B cell (primary cell): ENCODE data around the gene CDH13. TPM values are rescaled to one million over a fixed set of nuclear protein-coding genes. Genes with fewer than 3 reads are reported as not detected.

Experiments used
- ATAC-seq: fragments of 200-7000 bp; cut with Tn5 transposase; one replicate; pipeline ENCODE4 v1.10.0; 2021; ENCODE audit warnings: low read depth, mild to moderate bottlenecking, moderate number of reproducible peaks, moderate library complexity
- CTCF ChIA-PET: fragments of 350-600 bp; sonication (Branson Sonifier 250); formaldehyde crosslinking; loops from one replicate; lab custom pipeline; 2021; ENCODE audit warnings: antibody characterized with exemption, inconsistent platforms; lab: Charles Lee
- POLR2A ChIA-PET: fragments of 350-600 bp; sonication (Branson Sonifier 250); formaldehyde crosslinking; loops from one replicate; lab custom pipeline; 2021; ENCODE audit warnings: antibody characterized with exemption; lab: Charles Lee
- DNase-seq: peaks from one replicate; pipeline ENCODE4 v3.0.0; 2013
- H2AFZ ChIP-seq: 2 replicates; pipeline ENCODE4 v1.6.1; 2012; ENCODE audit warnings: mild to moderate bottlenecking, low read depth, low read length; ENCODE audit not compliant: insufficient read depth, poor library complexity, severe bottlenecking
- H3K27ac ChIP-seq, 2 donors: 1 replicate in 1 of 2; 2 replicates in 1 of 2; pipeline ENCODE4 v1.5.1; 2012 to 2013; ENCODE audit warnings: low read length in 2 of 2, mild to moderate bottlenecking in 2 of 2, moderate library complexity in 1 of 2
- H3K27me3 ChIP-seq, 4 experiments: fragments of 200-600 bp in 1 of 4; sonication (generic) in 1 of 4; replicated peaks in 1 of 4; 1 replicate in 2 of 4; 2 replicates in 2 of 4; pipeline versions ENCODE4 v1.6.1 to v1.7.0; 2013 to 2016; ENCODE audit warnings: low read length in 3 of 4, mild to moderate bottlenecking in 2 of 4, mixed read lengths in 1 of 4, moderate library complexity in 1 of 4; ENCODE audit not compliant: insufficient read depth in 4 of 4, control insufficient read depth in 3 of 4; ENCODE audit errors: control extremely low read depth in 1 of 4
- H3K36me3 ChIP-seq, 2 experiments: replicated peaks in 1 of 2; 1 replicate in 1 of 2; 2 replicates in 1 of 2; pipeline versions ENCODE4 v1.6.1 to v1.7.1; 2013; ENCODE audit warnings: low read length in 1 of 2; ENCODE audit not compliant: insufficient read depth in 2 of 2, control insufficient read depth in 1 of 2; ENCODE audit errors: control extremely low read depth in 1 of 2, extremely low read depth in 1 of 2
- H3K4me1 ChIP-seq, 2 donors: fragments of 200-600 bp in 1 of 2; sonication (generic) in 1 of 2; 1 replicate in 1 of 2; 2 replicates in 1 of 2; pipeline versions ENCODE4 v1.5.1 to v1.6.1; 2013 to 2017; ENCODE audit warnings: low read length in 2 of 2; ENCODE audit not compliant: control insufficient read depth in 2 of 2, insufficient read depth in 2 of 2
- H3K4me2 ChIP-seq: replicated peaks from 2 replicates; pipeline ENCODE3; 2012; ENCODE audit warnings: mild to moderate bottlenecking, low read depth, low read length; ENCODE audit not compliant: poor library complexity, severe bottlenecking
- H3K4me3 ChIP-seq, 5 experiments: fragments of 200-600 bp in 1 of 5; sonication (generic) in 1 of 5; 1 replicate in 3 of 5; 2 replicates in 2 of 5; pipeline versions ENCODE4 v1.5.1 to v1.7.0; 2011 to 2016; ENCODE audit warnings: low read length in 4 of 5, mild to moderate bottlenecking in 4 of 5, low read depth in 2 of 5, control low read depth in 1 of 5, moderate library complexity in 1 of 5; ENCODE audit not compliant: insufficient read depth in 1 of 5; ENCODE audit errors: control extremely low read depth in 1 of 5, extremely low read depth in 1 of 5
- H3K79me2 ChIP-seq: fragments of 200-600 bp; sonication (generic); one replicate; pipeline ENCODE4 v1.6.0; 2016; ENCODE audit warnings: low read length; ENCODE audit not compliant: control insufficient read depth, insufficient read depth
- H3K9ac ChIP-seq: fragments of 200-600 bp; sonication (generic); 2 replicates; pipeline ENCODE4 v1.6.1; 2017; ENCODE audit warnings: mild to moderate bottlenecking, low read length, moderate library complexity
- H3K9me3 ChIP-seq, 3 donors: one replicate each; pipeline versions ENCODE4 v1.6.1 to v1.7.1; 2013; ENCODE audit warnings: low read length in 2 of 3; ENCODE audit not compliant: control insufficient read depth in 2 of 3, insufficient read depth in 1 of 3; ENCODE audit errors: control extremely low read depth in 1 of 3
- H4K20me1 ChIP-seq: 2 replicates; pipeline ENCODE4 v1.6.0; 2012; ENCODE audit warnings: mild to moderate bottlenecking, low read length; ENCODE audit not compliant: insufficient read depth, control insufficient read depth, poor library complexity, severe bottlenecking
- H3K27ac Mint-ChIP-seq: one replicate; pipeline ENCODE4 v1.8.0; 2021; ENCODE audit warnings: mixed read lengths
- H3K27me3 Mint-ChIP-seq: one replicate; pipeline ENCODE4 v1.8.0; 2021; ENCODE audit warnings: mixed read lengths
- H3K4me1 Mint-ChIP-seq: one replicate; pipeline ENCODE4 v1.8.0; 2021; ENCODE audit warnings: mixed read lengths
- H3K4me3 Mint-ChIP-seq: one replicate; pipeline ENCODE4 v1.8.0; 2021; ENCODE audit warnings: mixed read lengths
- H3K9me3 Mint-ChIP-seq: one replicate; pipeline ENCODE4 v1.8.0; 2022; ENCODE audit warnings: mixed read lengths; ENCODE audit not compliant: insufficient read depth
- CTCF ChIP-seq: fragments of 200-600 bp; IDR thresholded peaks from one replicate; pipeline ENCODE4 v1.8.0; 2022; ENCODE audit warnings: antibody characterized with exemption, mild to moderate bottlenecking
- EZH2 ChIP-seq: IDR thresholded peaks from 2 replicates; pipeline ENCODE4 v1.6.1; 2012; ENCODE audit warnings: borderline replicate concordance, low read depth, mild to moderate bottlenecking, moderate library complexity, low read length; ENCODE audit not compliant: insufficient read depth, poor library complexity, severe bottlenecking
- WGBS: methylation state at CpG from one replicate; pipeline ENCODE4 v1.1.5; 2013; ENCODE audit warnings: missing lambda C conversion rate; ENCODE audit not compliant: insufficient coverage; 5-methylcytosine and 5-hydroxymethylcytosine counted together
- intact Hi-C: fragments of 100-400 bp; cut with micrococcal nuclease; formaldehyde crosslinking; loops from one replicate; pipeline ENCODE4 v1.10.0; 2022
- polyA plus RNA-seq: library from polyadenylated mRNA; depleted of rRNA; stranded (reverse); fragments of >200 nt; gene quantifications from 2 replicates; pipeline ENCODE4 v1.2.3, GENCODE V29; 2012
- total RNA-seq, 2 donors: library from RNA; stranded (reverse); fragments of 120-200 nt in 1 of 2; gene quantifications; 1 replicate in 1 of 2; 2 replicates in 1 of 2; pipeline versions ENCODE4 v1.2.3 to v1.2.4, GENCODE V29; 2013 to 2022

Gene CDH13
- total and polyA plus RNA-seq, 2 donors (not counting 1 experiment from before 2014, with no cell fraction given): not detected

GRCh38 chr16:82943371-82943770, 316.6 kb downstream of the CDH13 start:
- Histone ChIP-seq H3K4me1 (no peaks in the 10 kb centered on the region), H3K4me2 (no peak overlapping the region), H3K36me3 (no peaks in the 10 kb centered on the region), H3K4me3 (no peak overlapping the region), H3K9me3 (no peaks in the 10 kb centered on the region), H3K27me3 (no peaks in the 10 kb centered on the region), H3K79me2 (no peaks in the 10 kb centered on the region), H2AFZ (no peak overlapping the region), H3K9ac (no peak overlapping the region), H3K27ac (no peak overlapping the region), H4K20me1 (no peaks in the 10 kb centered on the region)
- DNase-seq (no peak), ATAC-seq (no peak)
- Mint-ChIP-seq H3K27me3 (no peaks in the 10 kb centered on the region), H3K9me3 (no peaks in the 10 kb centered on the region), H3K4me1 (no peaks in the 10 kb centered on the region), H3K4me3 (no peak overlapping the region), H3K27ac (no peak overlapping the region)
- ChIA-PET CTCF (no interaction called here), POLR2A (no interaction called here)
- no CpG with 5 or more reads among the region's 1 CpG for WGBS
- intact Hi-C loops: no loop called here
- TF ChIP-seq CTCF (no peak), EZH2 (no peak)

GRCh38 chr16:82945420-82946101, 318.8 kb downstream of the CDH13 start:
- H3K4me3 ChIP-seq: no peak overlapping the region
- no peaks in the 10 kb centered on the region for H3K79me2 ChIP-seq
- TF ChIP-seq CTCF: no peak
- TF ChIP-seq EZH2: no peak
- Mint-ChIP-seq H3K9me3 (peaks cover 2% of the 10 kb centered on the region), H3K4me1 (no peaks in the 10 kb centered on the region), H3K27me3 (no peaks in the 10 kb centered on the region), H3K27ac (no peak overlapping the region), H3K4me3 (no peak overlapping the region)
- intact Hi-C loops: no loop called here
- DNase-seq: no peak
- H3K27ac ChIP-seq: no peak overlapping the region
- ChIA-PET CTCF (no interaction called here), POLR2A (no interaction called here)
- H3K4me1 ChIP-seq: no peaks in the 10 kb centered on the region
- no peaks in the 10 kb centered on the region for H3K9me3 ChIP-seq
- H3K27me3 ChIP-seq: no peaks in the 10 kb centered on the region
- no peak overlapping the region for H2AFZ ChIP-seq
- no peak overlapping the region for H3K9ac ChIP-seq
- H3K36me3 ChIP-seq: no peaks in the 10 kb centered on the region
- no peak overlapping the region for H3K4me2 ChIP-seq
- no peaks in the 10 kb centered on the region for H4K20me1 ChIP-seq
- no peak for ATAC-seq
- no CpG with 5 or more reads among the region's 12 CpGs for WGBS
